PFSK-1 (cell line): Measurements from ENCODE around the gene ARHGDIB.

Experiments used
- FOXP2 ChIP-seq: optimal IDR thresholded peaks from 2 replicates; pipeline ENCODE3; 2011; ENCODE audit warnings: borderline replicate concordance, control low read depth, inconsistent platforms; ENCODE audit not compliant: insufficient read depth; ENCODE audit errors: extremely low read length, extremely low read depth
- POLR2AphosphoS5 ChIP-seq: IDR thresholded peaks from 2 replicates; pipeline ENCODE4 v1.6.1; 2012; ENCODE audit warnings: low read depth, mild to moderate bottlenecking, control low read depth, low read length, moderate library complexity
- REST ChIP-seq, 2 experiments: IDR thresholded peaks; 2 replicates each; pipeline versions ENCODE4 v1.6.1 to v1.8.0; 2011 to 2012; ENCODE audit warnings: low read depth in 2 of 2, low read length in 2 of 2, control low read depth in 1 of 2, inconsistent platforms in 1 of 2, mild to moderate bottlenecking in 1 of 2, moderate library complexity in 1 of 2; ENCODE audit not compliant: insufficient read depth in 1 of 2
- SIN3A ChIP-seq: IDR thresholded peaks from 2 replicates; pipeline ENCODE4 v1.6.1; 2012; ENCODE audit warnings: mild to moderate bottlenecking, low read length, moderate library complexity, borderline replicate concordance; ENCODE audit not compliant: insufficient read depth
- TAF1 ChIP-seq: IDR thresholded peaks from 2 replicates; pipeline ENCODE4 v1.6.1; 2012; ENCODE audit warnings: low read length, control low read depth, borderline replicate concordance; ENCODE audit not compliant: insufficient read depth

The ARHGDIB gene

GRCh38 chr12:14892726-14893505 lies 68.5 kb downstream of the ARHGDIB start:
- TF ChIP-seq REST (IDR thresholded peaks at IDR 0.05; ENCODE audit: insufficient read depth in 1 of 2, low read depth in 2 of 2, low read length in 2 of 2), result no peak
- TF ChIP-seq SIN3A, result no peak
- TF ChIP-seq FOXP2, result no peak
- TF ChIP-seq TAF1, result no peak
- TF ChIP-seq POLR2AphosphoS5, result no peak
